HepG2 (cell line): ENCODE measurements around the gene CNNM3. TPM values are rescaled to one million over a fixed set of nuclear protein-coding genes. Genes with fewer than 3 reads are reported as not detected.
A peak's percentile ranks its signal among the peaks of the same experiment; 100 is the strongest.

Source experiments
- EED ChIP-seq: sonication (generic); formaldehyde crosslinking; IDR thresholded peaks from 2 replicates; pipeline ENCODE4 v1.5.0; 2020; ENCODE audit warnings: mild to moderate bottlenecking, missing genetic modification reagents
- ELF4 ChIP-seq: sonication (generic); formaldehyde crosslinking; IDR thresholded peaks from 2 replicates; pipeline ENCODE4 v1.5.0; 2020; ENCODE audit warnings: missing genetic modification reagents, mild to moderate bottlenecking, moderate library complexity, borderline replicate concordance
- GABPB1 ChIP-seq: IDR thresholded peaks from 2 replicates; pipeline ENCODE4 v1.6.1; 2016; ENCODE audit warnings: mild to moderate bottlenecking, missing genetic modification reagents, moderate library complexity, missing compliant biosample characterization
- HNRNPK ChIP-seq: fragments of 200-400 bp; formaldehyde crosslinking; IDR thresholded peaks from 2 replicates; pipeline ENCODE4 v1.6.1; 2018; ENCODE audit warnings: low read length, low read depth, moderate library complexity, mild to moderate bottlenecking; ENCODE audit not compliant: poor library complexity, severe bottlenecking
- HNRNPLL ChIP-seq: fragments of 200-400 bp; formaldehyde crosslinking; IDR thresholded peaks from 2 replicates; pipeline ENCODE4 v1.6.1; 2017; ENCODE audit warnings: mild to moderate bottlenecking, low read depth, low read length; ENCODE audit not compliant: poor library complexity, severe bottlenecking
- MXI1 ChIP-seq: IDR thresholded peaks from 3 replicates; pipeline ENCODE4 v1.6.1; 2012; ENCODE audit warnings: low read depth, low read length, inconsistent platforms, borderline replicate concordance
- POLR2G ChIP-seq: fragments of 200-400 bp; formaldehyde crosslinking; IDR thresholded peaks from 2 replicates; pipeline ENCODE4 v1.6.1; 2018; ENCODE audit warnings: mild to moderate bottlenecking, low read depth, low read length, moderate library complexity
- SCMH1 ChIP-seq: sonication (generic); formaldehyde crosslinking; IDR thresholded peaks from 2 replicates; pipeline ENCODE4 v1.9.0; 2021; ENCODE audit warnings: missing genetic modification reagents, mild to moderate bottlenecking, borderline replicate concordance
- THAP8 ChIP-seq: sonication (generic); formaldehyde crosslinking; IDR thresholded peaks from 2 replicates; pipeline ENCODE4 v1.5.1; 2020; ENCODE audit warnings: missing genetic modification reagents, mild to moderate bottlenecking, borderline replicate concordance
- THYN1 ChIP-seq: sonication (generic); formaldehyde crosslinking; IDR thresholded peaks from 2 replicates; pipeline ENCODE4 v1.8.1; 2023; ENCODE audit warnings: low read depth, mild to moderate bottlenecking, moderate library complexity, missing genetic modification reagents, borderline replicate concordance
- ZBTB33 ChIP-seq: sonication (generic); formaldehyde crosslinking; IDR thresholded peaks from 2 replicates; pipeline ENCODE4 v1.4.0; 2020; ENCODE audit warnings: missing genetic modification reagents
- ZBTB39 ChIP-seq: sonication (generic); formaldehyde crosslinking; IDR thresholded peaks from 2 replicates; pipeline ENCODE4 v1.5.0; 2020; ENCODE audit warnings: missing genetic modification reagents
- ZNF143 ChIP-seq: sonication (generic); formaldehyde crosslinking; IDR thresholded peaks from 2 replicates; pipeline ENCODE4 v1.4.0; 2020; ENCODE audit warnings: missing genetic modification reagents
- ZNF160 ChIP-seq: sonication (generic); formaldehyde crosslinking; IDR thresholded peaks from 2 replicates; pipeline ENCODE4 v1.8.0; 2022; ENCODE audit warnings: mild to moderate bottlenecking, inconsistent platforms, missing genetic modification reagents
- ZNF274 ChIP-seq: sonication (generic); formaldehyde crosslinking; IDR thresholded peaks from 2 replicates; pipeline ENCODE4 v1.5.1; 2020; ENCODE audit warnings: mild to moderate bottlenecking, missing genetic modification reagents
- ZNF33B ChIP-seq: sonication (generic); formaldehyde crosslinking; IDR thresholded peaks from 2 replicates; pipeline ENCODE4 v1.5.1; 2020; ENCODE audit warnings: mild to moderate bottlenecking, missing genetic modification reagents
- ZNF543 ChIP-seq: sonication (generic); formaldehyde crosslinking; IDR thresholded peaks from 2 replicates; pipeline ENCODE4 v1.4.0; 2020; ENCODE audit warnings: mild to moderate bottlenecking, missing genetic modification reagents
- polyA plus RNA-seq, 8 experiments: library from polyadenylated mRNA; depleted of rRNA in 3 of 8; stranded (reverse) in 7 of 8; unstranded in 1 of 8; fragments of >200 nt; fragmentation: Illumina TruSeq in 4 of 8; extraction: Trizol in 4 of 8; gene quantifications; 2 replicates each; pipeline versions ENCODE4 v1.2.1 to v1.2.3, GENCODE V29; 2011 to 2016; ENCODE audit warnings: low read depth in 4 of 8, missing spikeins in 1 of 8, mixed read lengths in 1 of 8; ENCODE audit not compliant: insufficient read depth in 1 of 8
- total RNA-seq, 5 experiments: library from RNA; depleted of rRNA; stranded (reverse); fragments of >200 nt; fragmentation: Illumina TruSeq; extraction: Trizol; gene quantifications; 2 replicates each; pipeline ENCODE4 v1.2.3, GENCODE V29; 2016; ENCODE audit warnings: low read depth in 1 of 5
- TF ChIP-seq, protein P1 (sequence below): sonication (generic); formaldehyde crosslinking; IDR thresholded peaks from 2 replicates; pipeline ENCODE4 v1.4.0; 2020; ENCODE audit warnings: missing genetic modification reagents

CNNM3 gene
- total and polyA plus RNA-seq, 2 of the 13 experiments (the other 11 are each of a cell fraction or from before 2014, with no cell fraction given) = 21.2 to 27.9 TPM

DNA sequence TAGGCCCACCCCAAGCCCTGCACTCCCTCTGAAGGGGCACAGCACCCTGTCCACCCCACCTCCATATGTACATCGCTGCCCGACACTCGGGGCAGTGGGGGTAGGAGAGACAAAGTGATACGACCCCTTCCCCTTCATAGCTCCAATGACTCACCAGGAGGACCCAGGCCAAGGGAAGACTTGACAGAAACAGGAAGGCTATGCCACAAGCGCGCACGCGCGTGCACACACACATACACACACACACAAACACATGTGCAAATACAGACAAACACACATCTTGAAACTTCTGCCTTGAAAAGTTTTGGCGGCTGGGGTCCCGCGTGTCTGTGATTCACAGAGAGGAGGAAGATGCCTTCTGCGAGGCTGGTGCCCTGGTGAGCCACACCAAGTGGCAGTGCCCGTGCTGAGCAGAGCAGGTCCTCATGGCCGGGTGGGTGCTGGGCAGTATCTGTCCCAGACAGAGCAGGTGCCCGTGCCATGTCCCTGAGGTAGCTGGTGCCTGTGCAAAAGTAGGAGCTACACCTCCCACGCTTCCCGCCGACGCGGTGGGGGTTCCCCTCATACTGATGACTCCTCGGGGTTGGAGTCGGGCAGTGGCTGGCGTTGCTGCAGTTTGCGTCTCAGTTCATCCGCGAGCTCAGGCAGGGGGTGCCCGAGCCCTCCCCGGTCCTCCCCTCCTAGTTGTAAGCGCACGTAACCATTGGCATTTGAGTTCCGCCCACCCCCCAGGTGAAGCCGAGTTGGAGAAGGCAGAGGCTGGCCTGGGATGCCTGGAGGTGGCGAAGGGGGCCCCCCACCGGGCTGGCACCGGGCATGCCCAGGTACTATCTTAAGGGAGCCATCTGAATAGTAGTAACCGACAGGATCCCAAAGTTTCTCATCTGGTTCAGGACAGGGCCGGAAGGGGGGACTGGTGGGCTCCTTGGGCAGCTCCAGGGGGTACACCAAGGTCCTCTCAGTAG is 44.3 kb downstream of the CNNM3 start (continued):
- TF ChIP-seq ZBTB33 (CRISPR knock-in tag) (peak; percentile 62; the same call in 1 of the 2 replicates), HNRNPLL (no peak), ZNF543 (CRISPR knock-in tag) (no peak), THYN1 (CRISPR knock-in tag) (no peak), ZNF33B (CRISPR knock-in tag) (no peak), ZBTB39 (CRISPR knock-in tag) (no peak), GABPB1 (CRISPR knock-in tag) (no peak), MXI1 (no peak), ELF4 (CRISPR knock-in tag) (no peak), POLR2G (peak; percentile 32; the same call in 1 of the 2 replicates), SCMH1 (no peak), ZNF160 (no peak), EED (CRISPR knock-in tag) (no peak), HNRNPK (no peak), ZNF274 (CRISPR knock-in tag) (no peak), ZNF143 (CRISPR knock-in tag) (no peak), THAP8 (no peak)
- TF ChIP-seq, protein P1, sequence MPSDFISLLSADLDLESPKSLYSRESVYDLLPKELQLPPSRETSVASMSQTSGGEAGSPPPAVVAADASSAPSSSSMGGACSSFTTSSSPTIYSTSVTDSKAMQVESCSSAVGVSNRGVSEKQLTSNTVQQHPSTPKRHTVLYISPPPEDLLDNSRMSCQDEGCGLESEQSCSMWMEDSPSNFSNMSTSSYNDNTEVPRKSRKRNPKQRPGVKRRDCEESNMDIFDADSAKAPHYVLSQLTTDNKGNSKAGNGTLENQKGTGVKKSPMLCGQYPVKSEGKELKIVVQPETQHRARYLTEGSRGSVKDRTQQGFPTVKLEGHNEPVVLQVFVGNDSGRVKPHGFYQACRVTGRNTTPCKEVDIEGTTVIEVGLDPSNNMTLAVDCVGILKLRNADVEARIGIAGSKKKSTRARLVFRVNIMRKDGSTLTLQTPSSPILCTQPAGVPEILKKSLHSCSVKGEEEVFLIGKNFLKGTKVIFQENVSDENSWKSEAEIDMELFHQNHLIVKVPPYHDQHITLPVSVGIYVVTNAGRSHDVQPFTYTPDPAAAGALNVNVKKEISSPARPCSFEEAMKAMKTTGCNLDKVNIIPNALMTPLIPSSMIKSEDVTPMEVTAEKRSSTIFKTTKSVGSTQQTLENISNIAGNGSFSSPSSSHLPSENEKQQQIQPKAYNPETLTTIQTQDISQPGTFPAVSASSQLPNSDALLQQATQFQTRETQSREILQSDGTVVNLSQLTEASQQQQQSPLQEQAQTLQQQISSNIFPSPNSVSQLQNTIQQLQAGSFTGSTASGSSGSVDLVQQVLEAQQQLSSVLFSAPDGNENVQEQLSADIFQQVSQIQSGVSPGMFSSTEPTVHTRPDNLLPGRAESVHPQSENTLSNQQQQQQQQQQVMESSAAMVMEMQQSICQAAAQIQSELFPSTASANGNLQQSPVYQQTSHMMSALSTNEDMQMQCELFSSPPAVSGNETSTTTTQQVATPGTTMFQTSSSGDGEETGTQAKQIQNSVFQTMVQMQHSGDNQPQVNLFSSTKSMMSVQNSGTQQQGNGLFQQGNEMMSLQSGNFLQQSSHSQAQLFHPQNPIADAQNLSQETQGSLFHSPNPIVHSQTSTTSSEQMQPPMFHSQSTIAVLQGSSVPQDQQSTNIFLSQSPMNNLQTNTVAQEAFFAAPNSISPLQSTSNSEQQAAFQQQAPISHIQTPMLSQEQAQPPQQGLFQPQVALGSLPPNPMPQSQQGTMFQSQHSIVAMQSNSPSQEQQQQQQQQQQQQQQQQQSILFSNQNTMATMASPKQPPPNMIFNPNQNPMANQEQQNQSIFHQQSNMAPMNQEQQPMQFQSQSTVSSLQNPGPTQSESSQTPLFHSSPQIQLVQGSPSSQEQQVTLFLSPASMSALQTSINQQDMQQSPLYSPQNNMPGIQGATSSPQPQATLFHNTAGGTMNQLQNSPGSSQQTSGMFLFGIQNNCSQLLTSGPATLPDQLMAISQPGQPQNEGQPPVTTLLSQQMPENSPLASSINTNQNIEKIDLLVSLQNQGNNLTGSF (CRISPR knock-in tag) = no peak
